NCI-H187 treated with DMSO at 0.1 percent for 48 hours (cell line): ENCODE data around the gene MAVS.

Experiments
- DNase-seq: peaks from one replicate; lab custom pipeline; 2025; lab: John Stamatoyannopoulos, UW

MAVS gene

GRCh38 chr20:3911956-3912355 is 65.3 kb downstream of the MAVS start:
- DNase-seq = no peak

GRCh38 chr20:3914446-3914845 is 67.8 kb downstream of the MAVS start:
- no peak for DNase-seq

- DNase-seq = no peak
Observed at GRCh38 chr20:3915691-3916090, 69.1 kb downstream of the MAVS start.

GRCh38 chr20:3916364-3916763 is 69.7 kb downstream of the MAVS start:
- no peak for DNase-seq

- DNase-seq = no peak
Observed at GRCh38 chr20:3919352-3919751, 72.7 kb downstream of the MAVS start.

GRCh38 chr20:3922223-3922982 is 75.8 kb downstream of the MAVS start:
- no peak for DNase-seq

GRCh38 chr20:3922983-3923339 is 76.3 kb downstream of the MAVS start:
- no peak for DNase-seq

- DNase-seq = no peak
Observed at GRCh38 chr20:3923818-3924217, 77.2 kb downstream of the MAVS start.

- DNase-seq = no peak
Observed at GRCh38 chr20:3924304-3925112, 77.9 kb downstream of the MAVS start.

- DNase-seq = no peak
Observed at GRCh38 chr20:3925113-3925695, 78.6 kb downstream of the MAVS start.
